Testis (tissue), 2 donors: ENCODE data around the gene NIT1.

Source experiments
- CTCF ChIP-seq, 3 experiments: fragments of 450-650 bp in 2 of 3; fragments of 200-600 bp in 1 of 3; sonication (generic) in 1 of 3; IDR thresholded peaks; one replicate each; pipeline ENCODE4 v1.5.1; 2016 to 2019; ENCODE audit warnings: antibody characterized with exemption in 3 of 3, mild to moderate bottlenecking in 2 of 3, moderate library complexity in 1 of 3
- POLR2A ChIP-seq: fragments of 450-650 bp; IDR thresholded peaks from one replicate; pipeline ENCODE4 v1.6.1; 2017; ENCODE audit warnings: antibody characterized with exemption, mild to moderate bottlenecking, moderate library complexity

- TF ChIP-seq POLR2A (no peak), CTCF (IDR thresholded peaks at IDR 0.05) (no peak)
These were observed 45.9 kb downstream of the NIT1 start for GRCh38 chr1:161163793-161164192.
